WERI-Rb-1 (cell line): ENCODE data around the gene IGFBP3.

Experiments
- DNase-seq: peaks from one replicate; pipeline ENCODE4 v3.0.0-alpha.2; 2020
- H3K27ac ChIP-seq: fragments of 250-450 bp; sonication (Bioruptor Pico); 2 replicates; pipeline ENCODE4 v1.5.1; 2020; ENCODE audit warnings: mild to moderate bottlenecking, moderate library complexity
- H3K27me3 ChIP-seq: fragments of 250-450 bp; sonication (Bioruptor Pico); 2 replicates; pipeline ENCODE4 v1.5.1; 2021; ENCODE audit warnings: mild to moderate bottlenecking, low read depth, moderate library complexity; ENCODE audit not compliant: insufficient read depth, severe bottlenecking
- H3K36me3 ChIP-seq: fragments of 250-450 bp; sonication (Bioruptor Pico); 2 replicates; pipeline ENCODE4 v1.5.1; 2020; ENCODE audit warnings: mild to moderate bottlenecking, moderate library complexity
- H3K4me3 ChIP-seq: 2 replicates; pipeline ENCODE4 v1.5.1; 2011; ENCODE audit warnings: low read depth, mild to moderate bottlenecking, control low read depth, low read length
- H3K9me3 ChIP-seq: fragments of 250-450 bp; sonication (Bioruptor Pico); 2 replicates; pipeline ENCODE4 v1.5.1; 2021; ENCODE audit warnings: mild to moderate bottlenecking, moderate library complexity; ENCODE audit not compliant: severe bottlenecking
- TF ChIP-seq, protein P1 (sequence below): IDR thresholded peaks from 2 replicates; pipeline ENCODE4 v1.5.1; 2011; ENCODE audit warnings: low read depth, mild to moderate bottlenecking, control low read depth, inconsistent platforms, low read length

Gene IGFBP3

DNA sequence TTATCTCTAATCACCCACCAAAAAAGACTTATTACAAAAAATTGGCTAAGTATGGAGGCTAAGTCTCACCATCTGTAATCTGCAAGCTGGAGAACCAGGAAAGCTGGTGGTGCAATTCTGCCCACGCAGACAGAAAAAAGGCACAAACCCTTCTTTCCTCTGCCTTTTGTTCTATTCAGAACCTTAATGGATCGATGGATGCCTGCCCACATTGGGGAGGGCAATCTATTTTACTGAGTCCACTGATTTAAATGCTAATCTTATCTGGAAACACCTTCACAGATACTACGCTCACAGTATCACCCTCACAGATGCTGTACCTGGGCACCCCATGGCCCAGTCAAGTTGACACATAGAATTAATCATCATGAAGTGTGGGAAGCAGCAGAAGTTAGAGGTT is 10.2 kb downstream of the IGFBP3 start:
- no peaks in the 10 kb centered on the region for H3K9me3 ChIP-seq
- TF ChIP-seq, protein P1, sequence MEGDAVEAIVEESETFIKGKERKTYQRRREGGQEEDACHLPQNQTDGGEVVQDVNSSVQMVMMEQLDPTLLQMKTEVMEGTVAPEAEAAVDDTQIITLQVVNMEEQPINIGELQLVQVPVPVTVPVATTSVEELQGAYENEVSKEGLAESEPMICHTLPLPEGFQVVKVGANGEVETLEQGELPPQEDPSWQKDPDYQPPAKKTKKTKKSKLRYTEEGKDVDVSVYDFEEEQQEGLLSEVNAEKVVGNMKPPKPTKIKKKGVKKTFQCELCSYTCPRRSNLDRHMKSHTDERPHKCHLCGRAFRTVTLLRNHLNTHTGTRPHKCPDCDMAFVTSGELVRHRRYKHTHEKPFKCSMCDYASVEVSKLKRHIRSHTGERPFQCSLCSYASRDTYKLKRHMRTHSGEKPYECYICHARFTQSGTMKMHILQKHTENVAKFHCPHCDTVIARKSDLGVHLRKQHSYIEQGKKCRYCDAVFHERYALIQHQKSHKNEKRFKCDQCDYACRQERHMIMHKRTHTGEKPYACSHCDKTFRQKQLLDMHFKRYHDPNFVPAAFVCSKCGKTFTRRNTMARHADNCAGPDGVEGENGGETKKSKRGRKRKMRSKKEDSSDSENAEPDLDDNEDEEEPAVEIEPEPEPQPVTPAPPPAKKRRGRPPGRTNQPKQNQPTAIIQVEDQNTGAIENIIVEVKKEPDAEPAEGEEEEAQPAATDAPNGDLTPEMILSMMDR, result no peak
- no peak overlapping the region for H3K27ac ChIP-seq
- no peaks in the 10 kb centered on the region for H3K36me3 ChIP-seq
- H3K27me3 ChIP-seq, result peaks cover 3% of the 10 kb centered on the region
- H3K4me3 ChIP-seq, result no peak overlapping the region
- no peak for DNase-seq

DNA sequence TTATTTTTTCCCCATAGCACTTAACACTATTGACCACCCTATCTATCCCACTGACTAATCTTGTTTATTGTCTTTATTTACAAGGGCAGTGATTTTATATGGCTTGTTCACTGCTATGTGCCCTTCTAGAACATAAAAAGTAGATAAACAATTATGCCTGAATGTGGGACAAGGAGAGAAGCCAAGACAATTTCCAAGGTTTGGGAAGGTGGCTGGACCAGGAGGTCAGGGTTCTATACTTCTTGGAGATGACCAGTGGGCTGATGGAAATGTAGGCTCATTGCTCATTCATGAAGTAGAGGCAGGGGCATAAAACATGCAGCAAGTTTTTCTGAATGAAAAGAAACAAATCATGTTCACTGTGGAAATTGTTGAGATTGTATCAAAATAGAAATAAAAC is 11.5 kb downstream of the IGFBP3 start:
- no peak overlapping the region for H3K4me3 ChIP-seq
- TF ChIP-seq, protein P1, result no peak
- DNase-seq, result no peak
- H3K9me3 ChIP-seq, result no peaks in the 10 kb centered on the region
- H3K27ac ChIP-seq, result no peak overlapping the region
- H3K36me3 ChIP-seq, result no peaks in the 10 kb centered on the region
- H3K27me3 ChIP-seq, result no peaks in the 10 kb centered on the region

DNA sequence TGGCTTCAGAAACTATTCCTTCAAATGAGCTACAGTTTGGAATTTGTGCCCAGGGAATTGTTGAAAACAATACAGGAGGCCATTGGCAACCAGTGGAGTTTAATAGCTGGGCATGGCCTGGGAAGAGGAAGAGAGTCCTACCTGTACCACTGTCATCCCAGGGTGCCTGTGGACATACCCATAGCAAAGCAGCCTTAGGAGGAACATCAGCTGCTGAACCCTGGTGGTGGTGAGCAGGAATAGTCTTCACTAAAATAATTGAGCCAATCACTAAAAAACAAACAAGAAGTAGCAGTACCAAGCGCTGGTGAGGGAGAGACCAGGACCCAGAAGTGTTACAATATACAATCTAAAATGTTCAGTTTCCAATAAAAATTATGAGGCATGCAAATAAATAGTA is 18.3 kb downstream of the IGFBP3 start:
- Histone ChIP-seq H3K27ac (no peak overlapping the region), H3K9me3 (no peaks in the 10 kb centered on the region), H3K36me3 (no peaks in the 10 kb centered on the region), H3K27me3 (no peaks in the 10 kb centered on the region), H3K4me3 (no peak overlapping the region)
- TF ChIP-seq, protein P1, result no peak
- no peak for DNase-seq

DNA sequence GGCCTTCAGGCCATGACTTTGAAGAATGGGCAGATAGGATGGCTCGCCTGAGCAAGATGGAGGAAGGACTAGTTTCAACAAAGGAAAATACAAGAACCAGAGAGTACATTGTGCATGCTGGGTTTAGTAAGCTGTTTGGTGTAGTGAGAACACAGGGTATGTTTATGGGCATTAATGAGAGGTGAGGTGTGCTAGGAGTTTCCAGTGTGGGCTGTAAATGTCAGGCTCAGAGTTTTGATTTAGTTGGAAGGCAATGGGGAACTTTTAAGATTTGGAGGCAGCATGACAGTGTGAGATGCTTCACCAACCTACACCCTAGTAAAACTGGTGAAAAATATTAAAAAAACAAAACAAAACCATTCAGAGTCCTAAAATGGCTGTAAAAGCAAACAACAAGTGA is 19.5 kb downstream of the IGFBP3 start:
- Histone ChIP-seq H3K36me3 (no peaks in the 10 kb centered on the region), H3K27ac (no peak overlapping the region), H3K4me3 (no peak overlapping the region), H3K27me3 (no peaks in the 10 kb centered on the region), H3K9me3 (no peaks in the 10 kb centered on the region)
- TF ChIP-seq, protein P1, result no peak
- no peak for DNase-seq

DNA sequence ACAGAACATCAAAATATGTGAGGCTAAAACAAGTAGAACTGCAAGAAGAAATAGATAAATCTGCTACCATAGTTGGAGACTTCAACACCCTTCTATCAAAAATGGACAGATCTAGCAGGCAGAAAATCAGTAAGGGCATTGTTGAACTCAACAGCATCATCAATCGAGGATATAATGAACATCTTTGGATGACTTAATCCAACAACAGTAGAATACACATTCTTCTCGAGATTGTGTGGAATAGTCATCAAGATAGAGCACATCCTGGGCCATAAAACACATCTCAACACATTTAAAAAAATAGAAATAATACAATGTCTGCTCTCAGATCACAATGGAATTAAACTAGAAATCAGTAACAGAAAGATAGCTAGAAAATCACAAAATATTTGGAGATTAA is 22.9 kb downstream of the IGFBP3 start:
- no peak overlapping the region for H3K27ac ChIP-seq
- no peak for DNase-seq
- no peaks in the 10 kb centered on the region for H3K9me3 ChIP-seq
- H3K27me3 ChIP-seq, result no peaks in the 10 kb centered on the region
- H3K4me3 ChIP-seq, result no peak overlapping the region
- no peaks in the 10 kb centered on the region for H3K36me3 ChIP-seq
- TF ChIP-seq, protein P1, result no peak

DNA sequence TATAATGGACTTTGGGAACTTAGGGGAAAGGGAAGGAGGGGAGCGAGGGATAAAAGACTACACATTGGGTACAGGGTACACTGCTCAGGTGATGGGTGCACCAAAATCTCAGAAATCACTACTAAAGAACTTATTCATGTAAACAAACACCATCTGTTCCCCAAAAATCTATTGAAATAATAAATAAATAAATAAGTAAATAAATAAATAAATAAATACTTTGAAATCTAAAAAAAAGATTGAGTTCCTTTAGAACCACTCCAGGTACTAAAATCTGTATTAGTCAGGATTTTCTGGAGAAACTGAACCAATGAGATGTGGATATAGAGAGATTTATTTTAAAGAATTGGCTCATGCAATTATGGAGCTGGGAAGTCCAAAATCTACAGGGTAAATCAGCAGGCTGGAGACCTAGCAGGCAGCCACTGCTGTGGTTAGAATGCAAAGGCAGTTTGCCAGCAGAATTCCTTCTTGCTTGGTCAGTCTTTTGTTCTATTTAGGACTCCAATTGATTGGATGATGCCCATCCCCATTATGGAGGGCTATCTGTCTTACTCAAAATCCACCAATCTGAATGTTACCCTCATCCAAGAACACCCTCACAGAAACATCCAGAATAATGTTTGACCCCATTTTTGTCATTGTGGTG is 23.9 kb downstream of the IGFBP3 start:
- Histone ChIP-seq H3K36me3 (no peaks in the 10 kb centered on the region), H3K4me3 (no peak overlapping the region), H3K9me3 (no peaks in the 10 kb centered on the region), H3K27ac (no peak overlapping the region), H3K27me3 (no peaks in the 10 kb centered on the region)
- TF ChIP-seq, protein P1, result no peak
- DNase-seq, result no peak
